Lung microvascular endothelial cell (primary cell): ENCODE data around the gene EMP2. TPM values are rescaled to one million over a fixed set of nuclear protein-coding genes. Genes with fewer than 3 reads are reported as not detected.
"Not testable (repeated sequence)": the region's sequence is repeated elsewhere in the genome, so short reads cannot be mapped to it uniquely, and the experiment has no call there.

Experiments
- DNase-seq, 2 donors: peaks; one replicate each; pipeline versions ENCODE4 v3.0.0 to v3.0.0-alpha.2; 2010; ENCODE audit warnings: low read depth in 2 of 2
- total RNA-seq: library from RNA; depleted of rRNA; stranded (reverse); fragments of >200 nt; gene quantifications from 2 replicates; pipeline ENCODE4 v1.2.1, GENCODE V29; 2014

EMP2 gene
- total RNA-seq, 1 donor from 2014 or later = 32.7 TPM

- no peak for DNase-seq
These were observed 1.7 kb downstream of the EMP2 start for GRCh38 chr16:10578474-10579316.

GRCh38 chr16:10577305-10578202 lies 2.8 kb downstream of the EMP2 start:
- peak; percentile 15 to 20 for DNase-seq

GRCh38 chr16:10576390-10577304 lies 3.8 kb downstream of the EMP2 start:
- peak in 1 of 2 donors; percentile 23 for DNase-seq

- no peak for DNase-seq
These were observed 4.8 kb downstream of the EMP2 start for GRCh38 chr16:10575506-10576130.

GRCh38 chr16:10572611-10573010 lies 7.8 kb downstream of the EMP2 start:
- no peak for DNase-seq

GRCh38 chr16:10571354-10571753 lies 9.0 kb downstream of the EMP2 start:
- no peak for DNase-seq

- peak in 1 of 2 donors; percentile 38 for DNase-seq
These were observed 10.8 kb downstream of the EMP2 start for GRCh38 chr16:10569621-10570020.

- no peak for DNase-seq
These were observed 13.8 kb downstream of the EMP2 start for GRCh38 chr16:10566613-10567012.

- peak; percentile 18 to 59 for DNase-seq
These were observed 15.2 kb downstream of the EMP2 start for GRCh38 chr16:10565167-10565566.

- peak in 1 of 2 donors; percentile 85 for DNase-seq
These were observed 15.8 kb downstream of the EMP2 start for GRCh38 chr16:10564591-10564990.

GRCh38 chr16:10562361-10562899 lies 18.0 kb downstream of the EMP2 start:
- DNase-seq = no peak

GRCh38 chr16:10561425-10561824 lies 19.0 kb downstream of the EMP2 start:
- no peak for DNase-seq

- DNase-seq = no peak
These were observed 19.4 kb downstream of the EMP2 start for GRCh38 chr16:10561001-10561400.

- DNase-seq = not testable (repeated sequence)
These were observed 20.6 kb downstream of the EMP2 start for GRCh38 chr16:10559792-10560191.

- peak; percentile 62 to 83 for DNase-seq
These were observed 21.4 kb downstream of the EMP2 start for GRCh38 chr16:10558746-10559641.

- peak in 1 of 2 donors; percentile 14 for DNase-seq
These were observed 22.1 kb downstream of the EMP2 start for GRCh38 chr16:10558305-10558704.

- DNase-seq = peak in 1 of 2 donors; percentile 20
These were observed 22.6 kb downstream of the EMP2 start for GRCh38 chr16:10557750-10558149.

GRCh38 chr16:10556236-10556635 lies 24.2 kb downstream of the EMP2 start:
- no peak for DNase-seq

GRCh38 chr16:10554569-10554968 lies 25.8 kb downstream of the EMP2 start:
- no peak for DNase-seq
